ENCODE measurements around the gene R3HDM2.

The R3HDM2 gene

GRCh38 chr12:57430931-57431566 lies at the start of gene R3HDM2:
TSS of gene R3HDM2 (minus strand) at chr12:57431043. CDS start at chr12:57310428, 120,615 bp downstream.
- DNase-seq, result peak; percentile 98

- DNase-seq, result peak; percentile 57
Observed at GRCh38 chr12:57479376-57480115, 48.7 kb upstream of the R3HDM2 start, which contains the start of gene ARHGAP9. TSS of gene ARHGAP9 (minus strand) at chr12:57479866. CDS start at chr12:57479406, 460 bp downstream.

GRCh38 chr12:57479043-57479375 lies 48.2 kb upstream of the R3HDM2 start:
- no peak for DNase-seq

GRCh38 chr12:57477710-57478681 lies 47.2 kb upstream of the R3HDM2 start:
- peak; percentile 55 for DNase-seq

GRCh38 chr12:57476993-57477709 lies 46.3 kb upstream of the R3HDM2 start:
- no peak for DNase-seq

- DNase-seq, result peak; percentile 86
Observed at GRCh38 chr12:57476162-57476992, 45.5 kb upstream of the R3HDM2 start.

- DNase-seq, result no peak
Observed at GRCh38 chr12:57475271-57476161, 44.7 kb upstream of the R3HDM2 start.

GRCh38 chr12:57474862-57475261 lies 44.0 kb upstream of the R3HDM2 start:
- DNase-seq, result no peak

GRCh38 chr12:57474430-57474829 lies 43.6 kb upstream of the R3HDM2 start:
- no peak for DNase-seq

GRCh38 chr12:57473886-57474285 lies 43.0 kb upstream of the R3HDM2 start:
- DNase-seq, result no peak

GRCh38 chr12:57473392-57473791 lies 42.5 kb upstream of the R3HDM2 start:
- DNase-seq, result no peak

GRCh38 chr12:57472391-57472790 lies 41.5 kb upstream of the R3HDM2 start:
- DNase-seq, result no peak

- no peak for DNase-seq
Observed at GRCh38 chr12:57471661-57472060, 40.8 kb upstream of the R3HDM2 start.

- DNase-seq, result no peak
Observed at GRCh38 chr12:57470970-57471656, 40.3 kb upstream of the R3HDM2 start.

- DNase-seq, result no peak
Observed at GRCh38 chr12:57470286-57470969, 39.6 kb upstream of the R3HDM2 start.

GRCh38 chr12:57469296-57470164 lies 38.7 kb upstream of the R3HDM2 start:
- DNase-seq, result no peak

- DNase-seq, result no peak
Observed at GRCh38 chr12:57467915-57468314, 37.1 kb upstream of the R3HDM2 start.

- DNase-seq, result no peak
Observed at GRCh38 chr12:57467212-57467874, 36.5 kb upstream of the R3HDM2 start.

Data from stimulated activated CD8-positive, alpha-beta memory T cell treated with anti-CD3 and anti-CD28 coated beads, Interleukin-4, amount 100 ng/mL, for 48 hours (primary cell).